ENCODE measurements around the gene TTC7B.

DNA sequence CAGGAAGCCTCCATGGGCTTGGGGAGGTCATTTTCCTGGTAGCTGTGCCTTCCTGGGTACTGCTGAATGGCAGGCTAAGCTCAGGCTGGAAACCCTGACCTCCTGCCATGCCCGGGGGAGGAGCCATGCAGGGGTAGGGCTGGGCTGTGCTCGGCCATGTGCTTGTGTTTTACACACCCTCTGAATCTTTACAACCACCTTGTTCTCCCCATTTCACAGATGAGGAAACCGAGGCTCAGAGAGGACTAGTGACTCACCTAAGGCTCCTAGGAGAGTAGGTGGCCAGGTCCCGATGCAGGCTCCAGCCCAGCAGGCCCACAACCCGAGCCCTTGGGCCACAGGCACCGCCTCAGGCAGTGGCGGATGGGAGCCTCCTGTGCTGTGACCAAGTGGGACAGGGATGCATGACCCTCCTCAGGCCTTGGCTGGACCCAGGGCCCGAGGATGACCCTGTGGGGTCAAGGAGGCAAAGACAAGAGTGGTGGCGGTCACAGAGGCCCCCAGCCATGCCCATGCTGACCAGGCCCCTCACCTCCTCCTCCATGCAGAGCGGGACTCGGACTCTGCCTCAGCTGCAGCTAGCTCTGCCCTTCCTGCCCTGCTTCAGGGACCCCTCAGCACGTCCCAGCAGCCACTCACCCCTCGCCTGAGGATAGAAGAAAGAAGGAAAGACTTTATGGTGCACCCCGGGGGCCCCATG, 283.3 kb downstream of the TTC7B start:
- no peak for TF ChIP-seq ZFX (CRISPR knock-in tag; IDR thresholded peaks at IDR 0.05)
- TF ChIP-seq ADNP (tag; IDR thresholded peaks at IDR 0.05) = no peak
- TF ChIP-seq GATAD2A (IDR thresholded peaks at IDR 0.05) = no peak
- no peak for TF ChIP-seq NR2C2 (CRISPR knock-in tag; IDR thresholded peaks at IDR 0.05)
- TF ChIP-seq NR2C2 (tag; IDR thresholded peaks at IDR 0.05) = no peak
- TF ChIP-seq SRF (CRISPR knock-in tag; IDR thresholded peaks at IDR 0.05) = no peak
- no peak for TF ChIP-seq ZNF121 (CRISPR knock-in tag; conservative IDR thresholded peaks at IDR 0.05)
- TF ChIP-seq SETDB1 (IDR thresholded peaks at IDR 0.05; ENCODE audit: low read length) = no peak
- TF ChIP-seq, protein P1, sequence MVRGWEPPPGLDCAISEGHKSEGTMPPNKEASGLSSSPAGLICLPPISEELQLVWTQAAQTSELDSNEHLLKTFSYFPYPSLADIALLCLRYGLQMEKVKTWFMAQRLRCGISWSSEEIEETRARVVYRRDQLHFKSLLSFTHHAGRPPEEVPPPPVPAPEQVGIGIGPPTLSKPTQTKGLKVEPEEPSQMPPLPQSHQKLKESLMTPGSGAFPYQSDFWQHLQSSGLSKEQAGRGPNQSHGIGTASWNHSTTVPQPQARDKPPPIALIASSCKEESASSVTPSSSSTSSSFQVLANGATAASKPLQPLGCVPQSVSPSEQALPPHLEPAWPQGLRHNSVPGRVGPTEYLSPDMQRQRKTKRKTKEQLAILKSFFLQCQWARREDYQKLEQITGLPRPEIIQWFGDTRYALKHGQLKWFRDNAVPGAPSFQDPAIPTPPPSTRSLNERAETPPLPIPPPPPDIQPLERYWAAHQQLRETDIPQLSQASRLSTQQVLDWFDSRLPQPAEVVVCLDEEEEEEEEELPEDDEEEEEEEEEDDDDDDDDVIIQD (CRISPR knock-in tag; IDR thresholded peaks at IDR 0.05) = no peak
- no peak for TF ChIP-seq ZNF217 (CRISPR knock-in tag; IDR thresholded peaks at IDR 0.05)
- TF ChIP-seq CTCF (IDR thresholded peaks at IDR 0.05 in 2 of 3, conservative IDR thresholded peaks at IDR 0.05 in 1 of 3; ENCODE audit: insufficient read depth in 2 of 3, low read depth in 1 of 3, low read length in 3 of 3) = no peak
- no peak for TF ChIP-seq ZNF263 (CRISPR knock-in tag; IDR thresholded peaks at IDR 0.05; ENCODE audit: borderline replicate concordance)
- TF ChIP-seq CREM (IDR thresholded peaks at IDR 0.05; ENCODE audit: low read depth) = no peak
- TF ChIP-seq CBFB (CRISPR knock-in tag; IDR thresholded peaks at IDR 0.05) = no peak
- TF ChIP-seq ZBTB33 (CRISPR knock-in tag; IDR thresholded peaks at IDR 0.05) = no peak

Measured in K562 (cell line).